DOHH2 (cell line): ENCODE measurements around the gene NEURL2.
"Not testable (repeated sequence)": the region's sequence is repeated elsewhere in the genome, so short reads cannot be mapped to it uniquely, and the experiment has no call there.

Experiments
- H3F3A ChIP-seq: fragments of 200-600 bp; sonication (generic), shearing (Covaris generic); 2 replicates; pipeline ENCODE4 v1.6.0; 2016; ENCODE audit warnings: antibody characterized with exemption, mild to moderate bottlenecking; ENCODE audit not compliant: control insufficient read depth, insufficient read depth
- H3K27ac ChIP-seq: fragments of 200-600 bp; sonication (generic); 2 replicates; pipeline ENCODE4 v1.5.1; 2014; ENCODE audit warnings: low read depth, mild to moderate bottlenecking, low read length, moderate library complexity
- H3K27me3 ChIP-seq: fragments of 200-600 bp; sonication (generic); 2 replicates; pipeline ENCODE4 v1.6.1; 2014; ENCODE audit warnings: mild to moderate bottlenecking, low read length, mixed read lengths; ENCODE audit not compliant: control insufficient read depth
- H3K36me3 ChIP-seq: fragments of 200-600 bp; sonication (generic); 2 replicates; pipeline ENCODE4 v1.6.1; 2014; ENCODE audit warnings: mild to moderate bottlenecking, low read length, moderate library complexity, mixed read lengths; ENCODE audit not compliant: control insufficient read depth
- H3K4me1 ChIP-seq: fragments of 200-600 bp; sonication (generic); 2 replicates; pipeline ENCODE4 v1.6.1; 2014; ENCODE audit warnings: mild to moderate bottlenecking, low read length, mixed read lengths; ENCODE audit not compliant: control insufficient read depth
- H3K4me2 ChIP-seq: fragments of 200-600 bp; sonication (generic); 2 replicates; pipeline ENCODE4 v1.6.0; 2014; ENCODE audit warnings: mild to moderate bottlenecking, low read length, moderate library complexity
- H3K4me3 ChIP-seq: fragments of 200-600 bp; sonication (generic); 2 replicates; pipeline ENCODE4 v1.5.1; 2014; ENCODE audit warnings: mild to moderate bottlenecking, low read length, mixed read lengths
- H3K79me2 ChIP-seq: fragments of 200-600 bp; sonication (generic); 2 replicates; pipeline ENCODE4 v1.6.1; 2014; ENCODE audit warnings: mild to moderate bottlenecking, low read length, mixed read lengths; ENCODE audit not compliant: control insufficient read depth
- H3K9me2 ChIP-seq: fragments of 200-600 bp; sonication (generic); replicated peaks from 2 replicates; pipeline ENCODE4 v1.6.1; 2014; ENCODE audit warnings: mild to moderate bottlenecking, low read length, mixed read lengths; ENCODE audit not compliant: control insufficient read depth
- H3K9me3 ChIP-seq: fragments of 200-600 bp; sonication (generic); 2 replicates; pipeline ENCODE4 v1.6.1; 2014; ENCODE audit warnings: antibody characterized with exemption, low read length, mixed read lengths; ENCODE audit not compliant: control insufficient read depth, insufficient read depth
- H4K20me1 ChIP-seq: fragments of 200-600 bp; sonication (generic); 2 replicates; pipeline ENCODE4 v1.6.0; 2014; ENCODE audit warnings: low read depth, mild to moderate bottlenecking, antibody characterized with exemption, low read length, moderate library complexity; ENCODE audit not compliant: control insufficient read depth, insufficient read depth
- EZH2phosphoT487 ChIP-seq: fragments of 200-600 bp; sonication (generic); IDR thresholded peaks from 2 replicates; pipeline ENCODE4 v1.6.1; 2017; ENCODE audit warnings: borderline replicate concordance, mild to moderate bottlenecking, antibody characterized with exemption, low read length, moderate library complexity, mixed read lengths
- TF ChIP-seq, protein P1 (sequence below): fragments of 200-600 bp; sonication (generic); IDR thresholded peaks from one replicate; pipeline ENCODE4 v1.5.1; 2014; ENCODE audit warnings: antibody characterized with exemption, mild to moderate bottlenecking, low read depth, low read length; ENCODE audit not compliant: poor library complexity, severe bottlenecking

Gene NEURL2

GRCh38 chr20:45934586-45935415 is 43.8 kb upstream of the NEURL2 start, which contains the start of gene PCIF1:
Gene PCIF1 (plus strand): TSS chr20:45934683. CDS start chr20:45939000, 4,317 bp downstream.
- TF ChIP-seq, protein P1, sequence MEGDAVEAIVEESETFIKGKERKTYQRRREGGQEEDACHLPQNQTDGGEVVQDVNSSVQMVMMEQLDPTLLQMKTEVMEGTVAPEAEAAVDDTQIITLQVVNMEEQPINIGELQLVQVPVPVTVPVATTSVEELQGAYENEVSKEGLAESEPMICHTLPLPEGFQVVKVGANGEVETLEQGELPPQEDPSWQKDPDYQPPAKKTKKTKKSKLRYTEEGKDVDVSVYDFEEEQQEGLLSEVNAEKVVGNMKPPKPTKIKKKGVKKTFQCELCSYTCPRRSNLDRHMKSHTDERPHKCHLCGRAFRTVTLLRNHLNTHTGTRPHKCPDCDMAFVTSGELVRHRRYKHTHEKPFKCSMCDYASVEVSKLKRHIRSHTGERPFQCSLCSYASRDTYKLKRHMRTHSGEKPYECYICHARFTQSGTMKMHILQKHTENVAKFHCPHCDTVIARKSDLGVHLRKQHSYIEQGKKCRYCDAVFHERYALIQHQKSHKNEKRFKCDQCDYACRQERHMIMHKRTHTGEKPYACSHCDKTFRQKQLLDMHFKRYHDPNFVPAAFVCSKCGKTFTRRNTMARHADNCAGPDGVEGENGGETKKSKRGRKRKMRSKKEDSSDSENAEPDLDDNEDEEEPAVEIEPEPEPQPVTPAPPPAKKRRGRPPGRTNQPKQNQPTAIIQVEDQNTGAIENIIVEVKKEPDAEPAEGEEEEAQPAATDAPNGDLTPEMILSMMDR: no peak
- no peak for TF ChIP-seq EZH2phosphoT487

DNA sequence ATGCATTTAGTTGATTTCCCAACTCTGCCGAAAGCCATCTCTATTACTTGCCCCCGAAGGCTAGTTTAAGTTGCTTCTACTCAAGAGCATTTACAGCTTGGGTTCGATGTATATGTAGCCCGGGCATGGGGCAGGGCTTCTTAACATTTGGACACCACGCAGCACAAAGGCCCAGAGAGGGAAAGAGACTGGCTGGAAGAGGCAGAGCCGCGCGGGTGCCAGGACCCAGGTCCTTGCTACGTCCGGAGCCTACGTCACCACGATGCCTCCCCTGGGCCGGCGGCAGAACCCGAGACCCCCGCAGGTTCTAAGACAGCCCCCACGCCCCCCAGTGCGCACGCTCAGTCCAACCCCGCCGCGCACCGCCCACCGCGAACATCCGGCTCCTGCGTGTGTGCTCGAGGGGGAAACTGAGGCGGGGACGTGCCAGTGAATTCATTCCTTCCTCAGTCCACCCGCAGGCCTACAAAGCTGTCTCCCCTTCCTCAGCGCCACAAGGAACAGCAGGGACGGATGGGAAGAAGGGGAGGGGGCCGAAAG is 43.1 kb upstream of the NEURL2 start:
- Histone ChIP-seq H3K27ac (peak overlapping the region; percentile 73), H3K4me1 (peaks cover 14% of the 10 kb centered on the region), H3K36me3 (peaks cover 35% of the 10 kb centered on the region), H3K4me3 (peak overlapping the region; percentile 81), H3K4me2 (peak overlapping the region; percentile 92), H3K9me2 (no peaks in the 10 kb centered on the region), H3K79me2 (peaks cover 49% of the 10 kb centered on the region), H3K27me3 (no peaks in the 10 kb centered on the region), H4K20me1 (peaks cover 4% of the 10 kb centered on the region; the same call in 1 of the 2 replicates), H3F3A (no peaks in the 10 kb centered on the region; the same call in 1 of the 2 replicates), H3K9me3 (no peaks in the 10 kb centered on the region)
- TF ChIP-seq, protein P1: no peak
- no peak for TF ChIP-seq EZH2phosphoT487

More at GRCh38 chr20:45934586-45935415, 43.8 kb upstream of the NEURL2 start, which contains the start of gene PCIF1:
- H3K36me3 ChIP-seq: peaks cover 42% of the 10 kb centered on the region
- H3K79me2 ChIP-seq: peaks cover 49% of the 10 kb centered on the region
- peak within 1 kb of the TSS; percentile 73 for H3K27ac ChIP-seq
- H3K9me3 ChIP-seq: no peaks in the 10 kb centered on the region
- peak within 1 kb of the TSS; percentile 92 for H3K4me2 ChIP-seq
- no peaks in the 10 kb centered on the region for H3K27me3 ChIP-seq
- H3K4me3 ChIP-seq: peak within 1 kb of the TSS; percentile 81
- H4K20me1 ChIP-seq: peaks cover 4% of the 10 kb centered on the region; the same call in 1 of the 2 replicates
- no peaks in the 10 kb centered on the region; the same call in 1 of the 2 replicates for H3F3A ChIP-seq
- no peaks in the 10 kb centered on the region for H3K9me2 ChIP-seq
- H3K4me1 ChIP-seq: peaks cover 14% of the 10 kb centered on the region

DNA sequence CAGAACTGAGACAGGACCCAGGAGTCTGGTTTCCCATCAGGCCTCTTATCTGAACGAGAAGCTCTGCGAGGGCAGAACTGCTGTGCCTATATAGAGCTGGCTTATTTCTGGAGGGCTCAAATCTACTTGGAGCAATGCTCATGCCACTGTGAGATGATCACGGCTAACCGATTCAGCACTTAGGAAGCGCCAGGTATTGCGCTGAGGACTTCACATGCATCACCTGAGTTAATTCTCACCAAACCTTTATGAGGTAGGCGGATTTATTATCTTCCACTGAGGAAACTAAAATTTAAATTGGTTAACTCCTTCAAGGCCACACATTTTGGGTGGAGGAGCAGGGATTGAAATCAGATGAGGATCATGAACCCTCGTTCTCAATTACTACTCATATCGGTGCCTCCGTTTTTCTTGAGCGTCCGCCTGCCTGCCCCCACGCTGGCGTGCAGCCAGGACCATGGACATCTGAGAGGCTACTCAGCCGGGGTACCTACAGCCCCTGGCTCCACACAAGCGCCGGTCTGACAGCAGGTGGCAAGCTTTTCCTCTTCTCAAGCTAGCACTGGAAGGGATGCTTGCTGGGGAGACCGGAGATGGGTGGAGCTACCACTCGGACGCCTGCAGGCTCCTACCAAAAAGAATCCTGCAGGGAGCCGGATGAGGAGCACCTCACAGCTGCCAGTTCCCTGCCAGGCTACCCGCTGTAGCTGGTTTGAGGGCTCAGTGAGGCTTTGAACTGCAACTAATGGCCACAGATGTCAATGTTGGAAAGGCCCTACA is 42.4 kb upstream of the NEURL2 start:
- TF ChIP-seq, protein P1: peak; percentile 56
- TF ChIP-seq EZH2phosphoT487: no peak
- Histone ChIP-seq H3K27ac (peak overlapping the region; percentile 73), H3K9me3 (no peaks in the 10 kb centered on the region), H3K36me3 (peaks cover 29% of the 10 kb centered on the region), H3F3A (no peaks in the 10 kb centered on the region; the same call in 1 of the 2 replicates), H3K27me3 (no peaks in the 10 kb centered on the region), H3K9me2 (no peaks in the 10 kb centered on the region), H3K79me2 (peaks cover 47% of the 10 kb centered on the region), H3K4me1 (peaks cover 14% of the 10 kb centered on the region), H3K4me2 (peak overlapping the region; percentile 92), H4K20me1 (peaks cover 4% of the 10 kb centered on the region; the same call in 1 of the 2 replicates), H3K4me3 (peak overlapping the region; percentile 81)

DNA sequence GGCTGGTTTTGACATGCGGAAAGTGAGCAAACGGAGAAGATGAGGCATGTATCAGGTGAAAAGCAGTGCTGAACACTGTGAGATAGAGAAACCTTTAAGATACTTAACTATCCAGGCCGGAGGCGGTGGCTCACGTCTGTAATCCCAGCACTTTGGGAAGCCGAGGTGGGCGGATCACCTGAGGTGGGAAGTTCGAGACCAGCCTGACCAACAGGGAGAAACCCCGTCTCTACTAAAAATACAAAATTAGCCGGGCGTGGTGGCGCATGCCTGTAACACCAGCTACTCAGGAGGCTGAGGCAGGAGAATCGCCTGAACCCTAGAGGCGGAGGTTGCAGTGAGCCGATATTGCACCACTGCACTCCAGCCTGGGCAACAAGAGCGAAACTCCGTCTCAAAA is 40.7 kb upstream of the NEURL2 start:
- not testable (repeated sequence) for H3K9me2 ChIP-seq, H3K4me2 ChIP-seq
- H3K4me1 ChIP-seq: peaks cover 14% of the 10 kb centered on the region

More for the DNA sequence above, 40.7 kb upstream of the NEURL2 start:
- H4K20me1 ChIP-seq, H3K27ac ChIP-seq, H3K9me3 ChIP-seq, H3F3A ChIP-seq, H3K27me3 ChIP-seq, H3K4me3 ChIP-seq: not testable (repeated sequence)
- peaks cover 11% of the 10 kb centered on the region for H3K36me3 ChIP-seq
- H3K79me2 ChIP-seq: peaks cover 29% of the 10 kb centered on the region
